K562 (cell line): ENCODE results near the gene CCDC9. TPM values are rescaled to one million over a fixed set of nuclear protein-coding genes. Genes with fewer than 3 reads are reported as not detected.

Source experiments
- BMI1 ChIP-seq: fragments of 150-350 bp; IDR thresholded peaks from 2 replicates; pipeline ENCODE4 v1.6.1; 2014; ENCODE audit warnings: low read length
- CHD2 ChIP-seq: IDR thresholded peaks from 2 replicates; pipeline ENCODE4 v1.6.1; 2011; ENCODE audit warnings: low read depth, low read length
- FOXP1 ChIP-seq: sonication (generic); formaldehyde crosslinking; IDR thresholded peaks from 2 replicates; pipeline ENCODE4 v1.8.0; 2022; ENCODE audit warnings: mild to moderate bottlenecking, missing genetic modification reagents
- HMG20A ChIP-seq: fragments of 450-650 bp; formaldehyde crosslinking; conservative IDR thresholded peaks from 2 replicates; pipeline ENCODE4 v1.4.0; 2020; ENCODE audit warnings: mild to moderate bottlenecking, mixed read lengths
- JUN ChIP-seq, 2 experiments: sonication (generic) in 1 of 2; formaldehyde crosslinking in 1 of 2; IDR thresholded peaks; 2 replicates each; pipeline versions ENCODE4 v1.6.1 to v1.8.0; 2012 to 2022; ENCODE audit warnings: borderline replicate concordance in 2 of 2, mild to moderate bottlenecking in 2 of 2, improper control_type of control experiment in 1 of 2, low read depth in 1 of 2, low read length in 1 of 2, missing genetic modification reagents in 1 of 2
- LEF1 ChIP-seq: fragments of 450-650 bp; IDR thresholded peaks from 2 replicates; pipeline ENCODE4 v1.6.1; 2016; ENCODE audit warnings: mild to moderate bottlenecking
- NCOA2 ChIP-seq, 2 experiments: fragments of 450-650 bp; IDR thresholded peaks; 2 replicates each; pipeline ENCODE4 v1.6.1; 2018; ENCODE audit warnings: mild to moderate bottlenecking in 2 of 2, moderate library complexity in 1 of 2; ENCODE audit not compliant: partially characterized antibody in 2 of 2
- NKRF ChIP-seq: fragments of 450-650 bp; IDR thresholded peaks from 2 replicates; pipeline ENCODE4 v1.6.1; 2016; ENCODE audit warnings: borderline replicate concordance
- PHF20 ChIP-seq: fragments of 450-650 bp; IDR thresholded peaks from 2 replicates; pipeline ENCODE4 v1.6.1; 2018; ENCODE audit not compliant: partially characterized antibody
- POLR2B ChIP-seq: fragments of 450-650 bp; IDR thresholded peaks from 2 replicates; pipeline ENCODE4 v1.6.1; 2018; ENCODE audit warnings: low read depth; ENCODE audit not compliant: partially characterized antibody
- PTRF ChIP-seq: fragments of 450-650 bp; IDR thresholded peaks from 2 replicates; pipeline ENCODE4 v1.6.1; 2016; ENCODE audit warnings: mild to moderate bottlenecking, missing genetic modification characterization, missing compliant biosample characterization
- PYGO2 ChIP-seq: fragments of 450-650 bp; IDR thresholded peaks from 2 replicates; pipeline ENCODE4 v1.6.1; 2016; ENCODE audit warnings: mild to moderate bottlenecking, missing genetic modification characterization, moderate library complexity, missing compliant biosample characterization
- SIN3B ChIP-seq: fragments of 450-650 bp; IDR thresholded peaks from 2 replicates; pipeline ENCODE4 v1.6.1; 2017; ENCODE audit warnings: low read depth, mild to moderate bottlenecking, moderate library complexity
- SLC30A9 ChIP-seq: fragments of 250-450 bp; sonication (Bioruptor Pico); IDR thresholded peaks from 2 replicates; pipeline ENCODE4 v1.8.0; 2022; ENCODE audit warnings: mild to moderate bottlenecking, moderate library complexity
- SMARCB1 ChIP-seq: IDR thresholded peaks from 2 replicates; pipeline ENCODE4 v1.6.1; 2011; ENCODE audit warnings: improper control_type of control experiment, low read depth; ENCODE audit not compliant: insufficient read length
- SRSF7 ChIP-seq: fragments of 200-400 bp; formaldehyde crosslinking; optimal IDR thresholded peaks from 2 replicates; pipeline ENCODE3; 2017; ENCODE audit warnings: mild to moderate bottlenecking, low read depth, low read length
- THAP12 ChIP-seq: fragments of 250-450 bp; sonication (Bioruptor Pico); IDR thresholded peaks from 2 replicates; pipeline ENCODE4 v1.9.0; 2021; ENCODE audit warnings: mild to moderate bottlenecking, inconsistent platforms
- THRA ChIP-seq: fragments of 450-650 bp; IDR thresholded peaks from 2 replicates; pipeline ENCODE4 v1.6.1; 2017; ENCODE audit warnings: mild to moderate bottlenecking, moderate library complexity
- TOE1 ChIP-seq, 2 experiments: fragments of 450-650 bp in 1 of 2; sonication (generic) in 1 of 2; formaldehyde crosslinking in 1 of 2; IDR thresholded peaks; 2 replicates each; pipeline versions ENCODE4 v1.7.1 to v1.8.0; 2016 to 2022; ENCODE audit warnings: borderline replicate concordance in 2 of 2, mild to moderate bottlenecking in 2 of 2, antibody characterized with exemption in 1 of 2, inconsistent platforms in 1 of 2, low read depth in 1 of 2, missing genetic modification reagents in 1 of 2, moderate library complexity in 1 of 2
- ZBTB17 ChIP-seq: fragments of 450-650 bp; formaldehyde crosslinking; IDR thresholded peaks from 2 replicates; pipeline ENCODE4 v1.4.0; 2020; ENCODE audit warnings: mild to moderate bottlenecking
- polyA plus RNA-seq, 8 experiments: library from polyadenylated mRNA; depleted of rRNA in 4 of 8; stranded (reverse) in 5 of 8; unstranded in 3 of 8; fragments of >200 nt; fragmentation: Nextera tagmentation in 2 of 8; fragmentation: Illumina TruSeq in 1 of 8; extraction: Ambion mirVana in 2 of 8; extraction: Trizol in 1 of 8; gene quantifications; 2 replicates each; pipeline versions ENCODE4 v1.2.1 to v1.2.3, GENCODE V29; 2011 to 2014; ENCODE audit warnings: inconsistent platforms in 1 of 8, missing spikeins in 1 of 8
- total RNA-seq, 7 experiments: library from RNA; depleted of rRNA in 6 of 7; stranded (reverse); fragments of >200 nt in 6 of 7; fragmentation: Illumina TruSeq in 2 of 7; extraction: Trizol in 2 of 7; gene quantifications; 2 replicates each; pipeline versions ENCODE4 v1.2.1 to v1.2.3, GENCODE V29; 2011 to 2021; ENCODE audit warnings: low replicate concordance in 1 of 7

The CCDC9 gene
- total and polyA plus RNA-seq, 9 of the 15 experiments (the other 6 are each of a cell fraction or from before 2014, with no cell fraction given): 0.23 to 38.6 (median 8.4) TPM

- no peak for TF ChIP-seq NCOA2 (IDR thresholded peaks at IDR 0.05; ENCODE audit: partially characterized antibody in 2 of 2)
- no peak for TF ChIP-seq SLC30A9 (CRISPR knock-in tag)
- no peak for TF ChIP-seq PHF20
- no peak for TF ChIP-seq FOXP1 (CRISPR knock-in tag)
- TF ChIP-seq THAP12 (CRISPR knock-in tag): no peak
- no peak for TF ChIP-seq SRSF7
- TF ChIP-seq HMG20A (CRISPR knock-in tag): no peak
- TF ChIP-seq LEF1: no peak; the same call in 1 of the 2 replicates
- TF ChIP-seq NKRF: peak; percentile 80; the same call in 1 of the 2 replicates
- TF ChIP-seq SMARCB1: no peak
- TF ChIP-seq POLR2B: peak; percentile 45
- TF ChIP-seq JUN (IDR thresholded peaks at IDR 0.05; ENCODE audit: borderline replicate concordance, low read depth, low read length): no peak
- TF ChIP-seq JUN (CRISPR knock-in tag; IDR thresholded peaks at IDR 0.05; ENCODE audit: borderline replicate concordance): no peak
- TF ChIP-seq TOE1 (IDR thresholded peaks at IDR 0.05; ENCODE audit: borderline replicate concordance): peak; percentile 64; the same call in 1 of the 2 replicates
- no peak for TF ChIP-seq TOE1 (CRISPR knock-in tag; IDR thresholded peaks at IDR 0.05; ENCODE audit: borderline replicate concordance, low read depth)
- TF ChIP-seq ZBTB17 (CRISPR knock-in tag): peak; percentile 29; the same call in 1 of the 2 replicates
- TF ChIP-seq PTRF (tag): no peak
- no peak for TF ChIP-seq PYGO2 (tag)
- TF ChIP-seq CHD2: peak; percentile 41
- no peak for TF ChIP-seq THRA
- TF ChIP-seq BMI1: no peak
- no peak for TF ChIP-seq SIN3B
These were observed 28.8 kb upstream of the CCDC9 start (continued) for GRCh38 chr19:47227352-47228167.
